Right ventricle myocardium inferior (tissue), 1 donor: ENCODE measurements around the gene FUNDC1. TPM values are rescaled to one million over a fixed set of nuclear protein-coding genes. Genes with fewer than 3 reads are reported as not detected.

Experiments used
- ATAC-seq: fragments of 200-7000 bp; cut with Tn5 transposase; one replicate; pipeline ENCODE4 v1.9.1; 2020; ENCODE audit warnings: mild to moderate bottlenecking, moderate library complexity
- DNase-seq: peaks from one replicate; pipeline ENCODE4 v3.0.0; 2021; ENCODE audit errors: missing footprints
- intact Hi-C: fragments of 100-400 bp; cut with DNase I; formaldehyde crosslinking; loops from one replicate; pipeline ENCODE4 v1.11.0; 2022
- total RNA-seq: library from RNA; stranded (reverse); fragmentation: NEBNext Ultra II Directional; extraction: Animal tissue kit (Norgen Biotek cat#: 25700); gene quantifications from one replicate; pipeline ENCODE4 v1.2.1, GENCODE V29; 2021
- donor health status: DM: no; HTN: yes; CAD: no; lungs with severe emphysema.

FUNDC1 gene
- total RNA-seq, 1 donor from 2014 or later, result 25.7 TPM

DNA sequence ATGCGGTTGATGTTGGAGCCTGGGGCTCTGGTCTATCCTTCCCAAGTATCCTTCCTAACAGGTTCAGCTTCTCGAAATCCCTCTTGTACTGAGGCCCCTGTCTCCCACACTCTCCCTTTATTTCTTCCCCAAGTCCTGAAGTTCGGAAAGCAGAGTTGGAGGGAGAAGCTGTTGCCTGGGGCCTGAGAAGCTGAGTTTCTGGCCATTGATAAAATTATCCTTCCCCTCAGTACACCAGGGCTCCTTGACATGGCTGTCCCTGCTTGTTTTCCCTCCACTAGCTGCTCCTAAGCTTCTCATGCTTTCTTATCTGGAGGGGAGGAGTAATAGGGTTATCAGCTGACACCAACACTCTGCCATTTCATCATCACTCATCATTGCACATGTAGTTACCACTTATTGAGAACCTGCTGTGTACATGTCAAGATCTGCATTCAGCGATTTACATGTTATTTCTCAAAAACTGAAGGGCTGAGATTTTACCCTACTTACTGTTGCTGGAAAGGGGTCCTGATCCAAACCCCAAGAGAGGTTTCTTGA is 58.0 kb downstream of the FUNDC1 start:
- intact Hi-C loops, result no loop called here
- ATAC-seq (no peak), DNase-seq (no peak)

DNA sequence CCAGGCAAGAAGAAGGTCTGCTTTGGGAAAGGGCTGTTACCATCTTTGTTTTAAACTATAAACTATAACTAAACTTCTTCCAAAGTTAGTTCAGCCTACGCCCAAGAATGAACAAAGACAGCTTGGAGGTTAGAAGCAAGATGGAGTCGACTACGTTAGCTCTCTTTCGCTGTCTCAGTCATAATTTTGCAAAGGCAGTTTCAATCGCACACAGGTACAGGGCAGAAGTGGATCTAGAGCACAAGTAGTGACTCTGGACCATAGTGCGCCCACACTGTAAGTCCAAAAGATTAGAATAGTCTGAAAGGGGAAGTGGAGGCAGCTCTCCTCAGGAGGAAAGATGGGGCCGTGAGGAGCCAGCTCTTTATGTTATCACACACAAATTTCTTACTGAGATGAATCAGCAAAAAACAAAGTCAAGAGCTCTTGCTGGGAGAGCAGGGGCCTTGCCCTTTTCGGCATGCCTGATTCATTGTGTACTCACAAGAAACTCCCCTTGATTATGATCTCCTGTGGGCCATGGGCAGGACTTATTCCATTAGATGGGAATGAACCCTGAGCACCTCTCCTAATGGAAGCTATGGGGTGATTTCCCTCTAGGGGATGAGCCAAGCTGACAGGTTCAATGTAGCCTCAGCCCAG is 58.6 kb downstream of the FUNDC1 start:
- DNase-seq (no peak), ATAC-seq (no peak)
- intact Hi-C loops, result no loop called here

DNA sequence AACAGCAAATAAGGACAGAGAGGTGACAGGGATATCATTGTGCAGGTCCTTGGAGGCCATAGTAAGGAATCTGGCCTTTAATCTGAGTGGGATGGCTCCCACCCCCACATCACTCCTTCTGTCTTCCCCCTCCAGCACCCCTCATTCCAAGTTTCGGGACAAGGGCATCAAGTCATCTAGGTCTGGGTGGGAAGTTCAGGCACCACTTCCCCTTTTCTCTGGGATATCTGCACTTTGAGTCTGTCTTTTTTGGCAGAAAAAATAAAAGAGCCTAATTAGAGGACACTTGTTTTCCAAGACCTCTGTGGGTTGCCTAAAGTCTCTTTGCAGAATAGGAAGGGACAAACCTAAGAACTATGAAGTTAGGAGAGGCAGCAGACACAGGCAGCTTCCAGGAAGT is 60.1 kb downstream of the FUNDC1 start:
- ATAC-seq (no peak), DNase-seq (no peak)
- intact Hi-C loops, result no loop called here

DNA sequence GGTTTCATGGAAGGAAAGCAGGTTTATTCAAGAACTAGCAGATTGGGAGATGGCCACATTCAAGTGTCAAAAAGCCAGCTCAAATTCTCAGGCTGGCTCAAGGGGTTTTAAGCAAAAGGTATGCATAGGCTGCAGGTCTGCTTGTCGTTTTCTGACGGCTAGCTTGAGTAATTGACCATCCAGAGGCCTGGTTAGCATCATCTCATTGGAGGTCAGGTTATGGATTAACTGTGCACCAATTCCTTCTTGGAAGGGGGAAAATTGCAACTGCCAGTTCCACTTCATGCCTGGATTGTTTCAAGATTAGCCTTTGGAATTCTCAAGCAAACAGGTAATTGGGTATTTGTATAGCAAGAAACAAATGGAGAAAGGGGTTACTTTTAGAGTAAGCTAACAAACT is 62.1 kb downstream of the FUNDC1 start:
- intact Hi-C loops, result no loop called here
- ATAC-seq (no peak), DNase-seq (no peak)

DNA sequence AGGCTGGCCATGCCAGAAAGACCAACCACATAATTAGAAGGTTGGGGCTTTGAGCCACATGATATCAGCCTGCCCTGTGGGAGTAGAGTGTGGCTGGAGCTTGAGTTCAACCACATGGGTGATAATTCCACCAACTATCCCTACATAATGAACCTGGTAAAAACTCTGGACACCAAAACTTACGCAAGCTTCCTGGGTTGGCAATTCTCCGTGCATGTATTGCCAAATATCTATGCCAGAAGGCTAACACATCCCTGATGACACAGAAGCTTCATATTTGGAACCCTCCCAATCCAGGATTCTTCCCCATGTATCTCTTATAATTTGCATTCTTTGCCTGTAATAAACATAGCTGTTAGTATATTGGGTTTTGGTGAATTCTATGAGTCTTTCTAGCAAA is 68.2 kb downstream of the FUNDC1 start:
- ATAC-seq (no peak), DNase-seq (no peak)
- intact Hi-C loops, result no loop called here

Other genes starting within 250 kb of the FUNDC1 start
- gene EFHC2, start 199.2 kb downstream of the FUNDC1 start, total RNA-seq, result 17.5 TPM